PFSK-1 (cell line): ENCODE data around the gene SYNDIG1.

ENCODE experiments used
- FOXP2 ChIP-seq: optimal IDR thresholded peaks from 2 replicates; pipeline ENCODE3; 2011; ENCODE audit warnings: borderline replicate concordance, control low read depth, inconsistent platforms; ENCODE audit not compliant: insufficient read depth; ENCODE audit errors: extremely low read length, extremely low read depth
- POLR2AphosphoS5 ChIP-seq: IDR thresholded peaks from 2 replicates; pipeline ENCODE4 v1.6.1; 2012; ENCODE audit warnings: low read depth, mild to moderate bottlenecking, control low read depth, low read length, moderate library complexity
- REST ChIP-seq, 2 experiments: IDR thresholded peaks; 2 replicates each; pipeline versions ENCODE4 v1.6.1 to v1.8.0; 2011 to 2012; ENCODE audit warnings: low read depth in 2 of 2, low read length in 2 of 2, control low read depth in 1 of 2, inconsistent platforms in 1 of 2, mild to moderate bottlenecking in 1 of 2, moderate library complexity in 1 of 2; ENCODE audit not compliant: insufficient read depth in 1 of 2
- SIN3A ChIP-seq: IDR thresholded peaks from 2 replicates; pipeline ENCODE4 v1.6.1; 2012; ENCODE audit warnings: mild to moderate bottlenecking, low read length, moderate library complexity, borderline replicate concordance; ENCODE audit not compliant: insufficient read depth
- TAF1 ChIP-seq: IDR thresholded peaks from 2 replicates; pipeline ENCODE4 v1.6.1; 2012; ENCODE audit warnings: low read length, control low read depth, borderline replicate concordance; ENCODE audit not compliant: insufficient read depth

SYNDIG1 gene

DNA sequence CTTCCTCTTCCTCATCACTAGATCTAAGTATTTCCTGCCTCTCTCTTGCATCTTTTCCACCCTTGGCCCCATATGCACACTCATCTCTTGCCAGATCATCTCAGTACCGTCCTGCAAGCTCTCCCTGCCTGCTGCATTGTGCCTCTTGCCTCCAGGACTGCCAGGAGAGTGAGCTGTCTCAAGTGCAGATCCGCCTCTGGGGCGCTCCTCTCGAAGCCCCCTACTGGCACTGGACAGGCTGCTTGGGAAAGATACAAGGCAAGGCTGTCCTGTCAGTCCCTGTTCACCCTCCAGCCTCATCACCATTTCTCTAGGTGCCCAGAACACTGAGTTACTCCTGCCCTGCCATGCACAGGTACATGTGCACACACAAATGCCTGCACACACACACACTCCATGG, 10.2 kb downstream of the SYNDIG1 start:
- TF ChIP-seq FOXP2 (no peak), TAF1 (no peak), REST (IDR thresholded peaks at IDR 0.05; ENCODE audit: insufficient read depth in 1 of 2, low read depth in 2 of 2, low read length in 2 of 2) (no peak), SIN3A (no peak), POLR2AphosphoS5 (no peak)

- TF ChIP-seq SIN3A (no peak), REST (IDR thresholded peaks at IDR 0.05; ENCODE audit: insufficient read depth in 1 of 2, low read depth in 2 of 2, low read length in 2 of 2) (no peak), TAF1 (no peak), POLR2AphosphoS5 (no peak), FOXP2 (no peak)
These were observed 11.1 kb downstream of the SYNDIG1 start for GRCh38 chr20:24480509-24480908.

DNA sequence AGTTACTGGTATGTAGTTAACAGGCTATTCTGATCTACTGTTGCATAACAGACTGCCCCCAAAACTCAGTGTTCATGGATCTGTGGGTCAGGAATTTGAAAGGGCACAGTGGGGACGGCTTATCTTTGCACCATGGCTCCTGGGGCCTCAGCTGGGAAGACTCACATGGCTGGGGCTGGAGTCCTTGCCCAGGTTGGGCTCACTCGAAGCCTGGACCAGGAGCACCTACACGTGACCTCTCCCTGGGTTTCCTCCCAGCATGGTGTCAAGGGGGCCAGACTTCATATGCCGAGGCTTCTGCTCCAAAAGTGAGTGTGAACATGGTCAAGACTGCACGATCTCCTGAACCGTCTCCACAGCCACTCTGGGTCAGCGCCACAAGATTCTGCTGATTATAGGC, 11.7 kb downstream of the SYNDIG1 start:
- TF ChIP-seq POLR2AphosphoS5 (no peak), TAF1 (no peak), REST (IDR thresholded peaks at IDR 0.05; ENCODE audit: insufficient read depth in 1 of 2, low read depth in 2 of 2, low read length in 2 of 2) (no peak), FOXP2 (no peak), SIN3A (no peak)

DNA sequence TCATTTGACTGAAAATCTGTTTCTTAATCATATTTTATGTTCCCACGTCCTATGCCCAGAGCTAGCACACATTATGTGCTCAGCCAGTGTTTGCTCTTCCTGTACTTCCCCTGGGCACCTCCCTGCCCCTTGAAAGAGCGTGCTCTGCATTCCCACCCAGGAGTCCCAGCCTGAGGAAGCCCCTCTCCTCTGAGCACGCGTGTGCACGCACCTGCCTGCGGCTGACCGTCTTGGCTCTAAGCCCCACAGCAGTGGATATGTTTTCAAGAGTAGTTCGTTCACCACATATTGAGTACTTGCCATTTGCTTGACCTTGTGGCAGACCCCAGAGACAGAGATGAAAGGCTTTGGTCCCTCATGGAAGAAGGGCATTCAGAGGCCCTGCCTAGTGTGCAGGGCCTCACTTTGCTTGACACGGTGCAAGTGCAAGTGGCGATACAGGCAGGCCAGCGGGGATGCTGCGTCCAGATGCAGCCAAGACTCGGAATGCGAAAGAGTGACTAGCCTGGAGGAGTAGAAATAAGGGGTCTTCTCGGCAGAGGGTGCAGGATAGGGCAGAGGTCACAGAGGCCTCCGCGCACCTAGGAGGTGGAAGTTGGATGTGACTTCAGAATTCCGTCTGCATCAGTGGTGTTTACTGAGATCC, 14.1 kb downstream of the SYNDIG1 start:
- TF ChIP-seq TAF1 = no peak
- no peak for TF ChIP-seq SIN3A
- TF ChIP-seq REST (IDR thresholded peaks at IDR 0.05; ENCODE audit: insufficient read depth in 1 of 2, low read depth in 2 of 2, low read length in 2 of 2) = no peak
- no peak for TF ChIP-seq FOXP2
- no peak for TF ChIP-seq POLR2AphosphoS5

DNA sequence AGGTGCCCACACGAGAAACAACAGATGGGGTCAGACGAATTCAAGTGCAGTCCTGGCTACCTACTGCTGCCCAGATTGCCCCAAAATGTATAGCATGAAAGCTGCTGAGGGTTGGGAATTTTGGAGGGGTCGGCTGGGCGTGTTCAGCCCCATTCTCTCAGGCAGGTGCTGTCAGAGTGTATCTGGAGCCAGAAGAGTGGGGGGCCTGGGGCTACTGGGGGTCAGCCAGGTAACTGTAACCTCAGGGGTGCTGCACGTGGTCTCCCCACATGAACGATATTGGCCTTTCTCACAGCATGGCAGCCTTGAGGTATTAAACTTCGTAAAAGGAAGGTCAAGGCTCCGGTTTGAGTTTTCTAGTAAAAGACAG, 14.6 kb downstream of the SYNDIG1 start:
- TF ChIP-seq POLR2AphosphoS5 = no peak
- no peak for TF ChIP-seq REST (IDR thresholded peaks at IDR 0.05; ENCODE audit: insufficient read depth in 1 of 2, low read depth in 2 of 2, low read length in 2 of 2)
- TF ChIP-seq SIN3A = no peak
- TF ChIP-seq TAF1 = no peak
- TF ChIP-seq FOXP2 = no peak
